ENCODE results near the gene PNPLA7. TPM values are rescaled to one million over a fixed set of nuclear protein-coding genes. Genes with fewer than 3 reads are reported as not detected.

PNPLA7 gene
- total RNA-seq, 1 donor from 2014 or later, result 16.2 TPM

DNA sequence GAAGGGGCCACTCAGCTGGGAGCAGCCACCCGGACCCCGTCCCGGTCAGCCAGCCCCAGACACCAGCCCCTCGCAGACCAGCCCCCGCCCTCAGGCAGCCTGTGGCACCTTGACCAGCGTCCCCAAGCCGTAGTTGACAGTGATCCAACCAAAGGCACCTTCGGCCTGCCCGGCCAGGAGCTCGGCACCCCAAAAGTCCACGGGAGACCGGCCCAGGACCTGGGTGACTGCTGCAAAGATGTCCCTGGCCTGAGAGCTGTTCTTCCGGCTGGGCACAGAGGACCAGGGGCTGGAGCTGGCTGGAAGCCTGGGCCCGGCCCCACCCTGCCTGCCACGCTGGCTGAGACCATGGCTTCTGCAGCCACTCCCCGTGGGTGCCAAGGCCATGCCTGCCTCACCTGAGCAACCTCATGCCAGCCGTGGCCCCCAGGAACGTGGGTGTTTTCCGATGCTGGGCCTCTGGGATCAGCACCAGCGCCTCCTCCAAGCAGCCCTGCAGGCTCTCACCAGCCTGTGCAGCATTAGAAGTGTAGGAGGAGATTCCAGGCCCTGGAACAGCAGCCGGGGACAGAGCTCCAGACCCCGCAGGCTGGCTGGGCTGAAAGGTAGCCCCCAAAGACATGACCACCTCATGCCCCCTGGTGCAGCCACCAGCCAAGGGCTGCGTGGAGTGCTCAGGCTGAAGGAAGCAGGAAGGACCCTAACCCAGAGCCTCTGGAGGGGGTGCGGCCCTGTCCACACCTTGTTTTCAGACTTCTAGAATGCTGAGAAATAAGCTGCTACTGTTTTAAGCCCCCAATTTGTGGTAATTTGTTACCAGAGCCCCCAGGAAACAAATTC, 113.2 kb downstream of the PNPLA7 start:
- Histone ChIP-seq H3K4me3 (no peak overlapping the region), H3K9me3 (no peaks in the 10 kb centered on the region), H3K27me3 (no peaks in the 10 kb centered on the region), H3K27ac (no peak overlapping the region), H3K36me3 (no peaks in the 10 kb centered on the region), H3K4me1 (peaks cover 21% of the 10 kb centered on the region)
- TF ChIP-seq POLR2AphosphoS5 (IDR thresholded peaks at IDR 0.05; ENCODE audit: insufficient read depth in 1 of 2, low read depth in 1 of 2), result no peak
- no peak for TF ChIP-seq CTCF (IDR thresholded peaks at IDR 0.05)
- no peak for TF ChIP-seq POLR2A (IDR thresholded peaks at IDR 0.05)
- no peak for DNase-seq (ENCODE audit: extremely low spot score in 2 of 2)
- intact Hi-C loops (cut with DNase I), result no loop called here

DNA sequence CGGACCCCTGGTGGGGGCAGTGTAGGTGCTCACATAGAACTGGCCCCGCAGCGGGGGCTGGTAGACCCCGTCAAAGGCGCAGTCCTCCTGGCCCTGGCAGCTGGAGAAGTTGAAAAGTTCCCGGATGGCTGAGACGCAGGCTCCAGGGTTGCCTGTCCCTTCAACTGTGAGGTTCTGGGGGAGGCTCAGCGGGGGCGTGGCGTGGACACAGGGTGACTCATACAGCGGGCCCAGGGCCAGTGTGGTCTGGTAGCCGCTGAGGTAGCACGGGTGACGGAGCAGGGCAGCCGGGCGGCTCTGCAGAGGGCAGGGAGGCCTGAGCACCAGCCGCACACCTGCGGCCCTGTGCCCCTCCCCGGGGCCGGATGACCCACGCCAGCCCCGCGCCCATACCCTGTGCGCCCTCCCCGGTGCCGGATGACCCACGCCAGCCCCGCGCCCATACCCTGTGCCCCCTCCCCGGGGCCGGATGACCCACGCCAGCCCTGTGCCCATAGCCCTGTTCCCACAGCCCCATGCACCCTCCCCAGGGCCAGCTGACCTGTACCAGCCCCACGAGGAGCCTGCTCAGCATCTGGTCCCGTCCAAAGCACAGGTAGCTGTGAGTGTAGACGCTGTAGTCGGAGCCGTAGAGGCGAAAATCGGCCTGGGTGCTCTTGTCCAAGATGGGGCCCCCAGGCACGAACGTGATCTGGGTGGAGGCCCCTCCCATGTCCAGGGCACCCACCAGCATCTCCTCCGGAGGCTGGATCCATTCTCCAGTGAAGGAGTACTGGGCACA, 114.0 kb downstream of the PNPLA7 start:
- Histone ChIP-seq H3K4me1 (peaks cover 13% of the 10 kb centered on the region), H3K9me3 (no peaks in the 10 kb centered on the region), H3K27ac (no peak overlapping the region), H3K27me3 (no peaks in the 10 kb centered on the region), H3K4me3 (no peak overlapping the region), H3K36me3 (no peaks in the 10 kb centered on the region)
- TF ChIP-seq CTCF (IDR thresholded peaks at IDR 0.05) (no peak), POLR2AphosphoS5 (IDR thresholded peaks at IDR 0.05; ENCODE audit: insufficient read depth in 1 of 2, low read depth in 1 of 2) (no peak), POLR2A (IDR thresholded peaks at IDR 0.05) (no peak)
- intact Hi-C loops (cut with DNase I), result no loop called here
- DNase-seq (ENCODE audit: extremely low spot score in 2 of 2), result no peak

DNA sequence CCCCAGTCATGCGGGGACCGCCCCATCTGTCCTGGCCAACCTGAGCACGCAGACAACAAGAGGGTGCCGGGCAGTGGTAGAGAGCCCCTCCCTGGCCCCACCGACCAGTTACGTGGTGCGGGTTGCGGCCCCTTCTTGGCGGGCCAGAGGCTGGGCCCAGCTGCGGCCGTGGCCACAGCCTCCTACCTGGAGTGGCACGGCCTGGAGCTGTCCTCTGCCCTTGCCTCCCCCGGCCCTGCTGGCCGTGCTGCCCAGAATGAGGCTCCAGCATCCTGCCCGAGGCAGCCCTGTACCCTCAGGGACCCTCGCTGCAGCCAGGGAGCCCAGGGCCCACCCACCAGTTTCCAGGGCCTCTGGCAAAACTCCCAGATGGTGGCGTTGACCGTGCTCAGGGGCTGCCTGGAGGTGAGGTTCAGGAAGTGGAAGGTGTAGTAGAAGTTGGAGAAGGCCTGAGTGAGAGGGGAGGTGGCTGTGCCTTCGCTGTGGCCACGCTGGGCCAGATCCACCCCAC, 114.8 kb downstream of the PNPLA7 start:
- H3K27ac ChIP-seq, result no peak overlapping the region
- intact Hi-C loops (cut with DNase I), result no loop called here
- H3K4me1 ChIP-seq, result peaks cover 12% of the 10 kb centered on the region
- TF ChIP-seq POLR2A (IDR thresholded peaks at IDR 0.05) (no peak), CTCF (IDR thresholded peaks at IDR 0.05) (no peak), POLR2AphosphoS5 (IDR thresholded peaks at IDR 0.05; ENCODE audit: insufficient read depth in 1 of 2, low read depth in 1 of 2) (no peak)
- no peaks in the 10 kb centered on the region for H3K27me3 ChIP-seq
- no peaks in the 10 kb centered on the region for H3K9me3 ChIP-seq
- H3K4me3 ChIP-seq, result no peak overlapping the region
- DNase-seq (ENCODE audit: extremely low spot score in 2 of 2), result no peak
- H3K36me3 ChIP-seq, result no peaks in the 10 kb centered on the region

- no peak overlapping the region for H3K27ac ChIP-seq
- H3K27me3 ChIP-seq, result no peaks in the 10 kb centered on the region
- no peaks in the 10 kb centered on the region for H3K36me3 ChIP-seq
- no peak overlapping the region for H3K4me3 ChIP-seq
- H3K9me3 ChIP-seq, result no peaks in the 10 kb centered on the region
- intact Hi-C loops (cut with DNase I), result no loop called here
- TF ChIP-seq CTCF (IDR thresholded peaks at IDR 0.05) (no peak), POLR2AphosphoS5 (IDR thresholded peaks at IDR 0.05; ENCODE audit: insufficient read depth in 1 of 2, low read depth in 1 of 2) (no peak), POLR2A (IDR thresholded peaks at IDR 0.05) (no peak)
- H3K4me1 ChIP-seq, result peaks cover 12% of the 10 kb centered on the region
- DNase-seq (ENCODE audit: extremely low spot score in 2 of 2), result no peak
These were observed 115.5 kb downstream of the PNPLA7 start for GRCh38 chr9:137434498-137435380.
